Measurements from ENCODE around the gene MTMR3. TPM values are rescaled to one million over a fixed set of nuclear protein-coding genes. Genes with fewer than 3 reads are reported as not detected.
"Not testable (repeated sequence)": the region's sequence is repeated elsewhere in the genome, so short reads cannot be mapped to it uniquely, and the experiment has no call there.

The MTMR3 gene
- total and polyA plus RNA-seq, 2 experiments from 2014 or later = 12.6 to 22.2 TPM

DNA sequence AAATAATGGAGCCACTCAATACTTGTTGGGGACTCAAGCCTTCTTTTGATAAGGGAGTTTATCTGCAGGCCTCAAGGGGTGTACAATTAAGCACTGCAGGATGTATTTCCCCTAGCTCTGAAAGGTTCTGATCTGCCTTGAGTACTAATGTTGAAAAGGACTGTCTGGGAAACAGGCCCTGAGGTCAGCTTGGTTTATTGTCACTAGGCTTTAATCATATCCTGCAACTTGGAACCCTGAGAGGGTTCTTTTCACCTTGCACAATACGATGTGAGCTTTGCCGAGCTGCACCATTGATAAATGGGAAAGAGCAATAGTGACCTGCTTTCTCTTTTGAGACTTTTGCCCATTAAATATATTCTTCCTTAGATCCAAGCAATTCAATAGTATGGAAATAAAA lies 165.7 kb downstream of the MTMR3 start:
- TF ChIP-seq EZH2phosphoT487 (IDR thresholded peaks at IDR 0.05; ENCODE audit: insufficient read depth, low read depth) = no peak
- TF ChIP-seq EZH2 (IDR thresholded peaks at IDR 0.05; ENCODE audit: insufficient read depth, poor library complexity, severe bottlenecking) = no peak
- Histone ChIP-seq H3K4me3 (no peak overlapping the region), H4K20me1 (ENCODE audit: insufficient read depth) (no peaks in the 10 kb centered on the region), H3K27me3 (replicated peaks; ENCODE audit: insufficient read depth) (no peaks in the 10 kb centered on the region), H3K4me1 (ENCODE audit: insufficient read depth) (peaks cover 14% of the 10 kb centered on the region), H2AFZ (no peak overlapping the region), H3K9me3 (ENCODE audit: low read depth) (no peaks in the 10 kb centered on the region), H3K79me2 (ENCODE audit: insufficient read depth) (no peaks in the 10 kb centered on the region), H3F3A (ENCODE audit: insufficient read depth) (peaks cover 13% of the 10 kb centered on the region), H3K9me2 (ENCODE audit: insufficient read depth) (no peaks in the 10 kb centered on the region), H3K9ac (no peak overlapping the region), H3K27ac (no peak overlapping the region), H3K36me3 (ENCODE audit: low read depth) (no peaks in the 10 kb centered on the region), H3K4me2 (ENCODE audit: unreplicated experiment) (no peak overlapping the region)
- WGBS, 2 experiments (ENCODE audit: low coverage in 1 of 2, low lambda C conversion rate in 2 of 2, missing lambda C conversion rate in 2 of 2) = 85 to 86% methylated on average over 2 of the region's 2 CpGs
- in situ Hi-C loops (cut with MboI) = no loop called here
- no peak for DNase-seq

DNA sequence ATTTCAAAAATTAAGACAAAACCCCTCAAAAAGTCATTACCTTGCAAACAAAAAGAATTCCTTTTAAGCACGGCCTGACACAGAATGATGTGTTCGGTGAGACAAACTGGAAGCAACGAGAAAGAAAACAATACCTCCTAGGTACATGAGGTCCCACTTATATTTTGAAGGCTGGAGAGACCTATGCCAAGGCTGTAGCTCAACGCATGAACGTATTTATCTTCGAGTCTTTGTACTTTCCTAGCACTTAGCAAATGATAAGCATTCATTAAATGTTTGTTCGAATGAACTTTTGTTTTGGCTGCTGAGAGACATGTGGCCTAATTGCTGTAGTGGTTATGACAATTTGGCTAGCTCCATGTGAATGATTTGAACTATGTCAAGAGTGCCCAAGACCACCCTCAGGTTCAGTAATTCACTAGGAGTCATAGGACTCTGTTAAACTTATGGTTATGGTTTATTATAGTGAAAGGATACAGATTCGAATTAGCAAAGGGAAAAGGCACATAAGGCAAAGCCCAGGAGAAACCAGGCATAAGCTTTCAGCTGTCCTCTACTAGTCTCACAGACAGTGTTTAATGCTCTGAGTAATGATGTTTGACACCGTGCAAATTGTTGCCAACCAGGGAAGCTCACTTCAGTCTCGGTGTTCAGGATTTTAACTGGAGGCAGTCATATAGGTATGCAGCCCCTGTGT lies 171.2 kb downstream of the MTMR3 start:
- Histone ChIP-seq H3F3A (ENCODE audit: insufficient read depth) (no peaks in the 10 kb centered on the region), H2AFZ (no peak overlapping the region), H3K79me2 (ENCODE audit: insufficient read depth) (no peaks in the 10 kb centered on the region), H3K36me3 (ENCODE audit: low read depth) (no peaks in the 10 kb centered on the region), H4K20me1 (ENCODE audit: insufficient read depth) (no peaks in the 10 kb centered on the region), H3K27me3 (replicated peaks; ENCODE audit: insufficient read depth) (no peaks in the 10 kb centered on the region), H3K9ac (no peak overlapping the region), H3K4me2 (ENCODE audit: unreplicated experiment) (no peak overlapping the region), H3K9me2 (ENCODE audit: insufficient read depth) (no peaks in the 10 kb centered on the region), H3K4me3 (no peak overlapping the region), H3K27ac (no peak overlapping the region), H3K9me3 (ENCODE audit: low read depth) (no peaks in the 10 kb centered on the region), H3K4me1 (ENCODE audit: insufficient read depth) (no peaks in the 10 kb centered on the region)
- WGBS, 2 experiments (ENCODE audit: low coverage in 1 of 2, low lambda C conversion rate in 2 of 2, missing lambda C conversion rate in 2 of 2) = 78 to 86% methylated on average over 10 of the region's 10 CpGs
- in situ Hi-C loops (cut with MboI) = no loop called here
- TF ChIP-seq EZH2 (IDR thresholded peaks at IDR 0.05; ENCODE audit: insufficient read depth, poor library complexity, severe bottlenecking) (no peak), EZH2phosphoT487 (IDR thresholded peaks at IDR 0.05; ENCODE audit: insufficient read depth, low read depth) (no peak)
- no peak for DNase-seq

DNA sequence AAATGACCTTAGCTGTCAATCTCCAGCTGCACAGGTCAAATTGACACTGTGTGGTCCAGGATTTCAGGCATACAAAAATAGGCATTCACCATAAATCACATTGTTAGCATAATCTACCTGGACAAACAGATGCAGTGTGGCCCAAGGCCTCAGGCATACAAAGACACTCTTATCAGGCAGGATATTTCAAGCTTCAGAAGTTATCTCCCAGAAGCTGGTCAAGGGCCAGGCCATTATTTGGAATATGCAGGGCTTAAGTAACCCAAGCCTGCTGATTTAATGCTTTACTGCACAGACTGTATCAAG lies 171.7 kb downstream of the MTMR3 start:
- Histone ChIP-seq H3K4me3 (no peak overlapping the region), H3K79me2 (ENCODE audit: insufficient read depth) (no peaks in the 10 kb centered on the region), H3K36me3 (ENCODE audit: low read depth) (no peaks in the 10 kb centered on the region), H3K4me2 (ENCODE audit: unreplicated experiment) (no peak overlapping the region), H3K9me2 (ENCODE audit: insufficient read depth) (no peaks in the 10 kb centered on the region), H3K27ac (no peak overlapping the region), H2AFZ (no peak overlapping the region), H3K9me3 (ENCODE audit: low read depth) (no peaks in the 10 kb centered on the region), H3K4me1 (ENCODE audit: insufficient read depth) (no peaks in the 10 kb centered on the region), H3K9ac (no peak overlapping the region), H3F3A (ENCODE audit: insufficient read depth) (no peaks in the 10 kb centered on the region), H3K27me3 (replicated peaks; ENCODE audit: insufficient read depth) (no peaks in the 10 kb centered on the region), H4K20me1 (ENCODE audit: insufficient read depth) (no peaks in the 10 kb centered on the region)
- no peak for DNase-seq
- TF ChIP-seq EZH2phosphoT487 (IDR thresholded peaks at IDR 0.05; ENCODE audit: insufficient read depth, low read depth) (no peak), EZH2 (IDR thresholded peaks at IDR 0.05; ENCODE audit: insufficient read depth, poor library complexity, severe bottlenecking) (no peak)
- in situ Hi-C loops (cut with MboI) = no loop called here

DNA sequence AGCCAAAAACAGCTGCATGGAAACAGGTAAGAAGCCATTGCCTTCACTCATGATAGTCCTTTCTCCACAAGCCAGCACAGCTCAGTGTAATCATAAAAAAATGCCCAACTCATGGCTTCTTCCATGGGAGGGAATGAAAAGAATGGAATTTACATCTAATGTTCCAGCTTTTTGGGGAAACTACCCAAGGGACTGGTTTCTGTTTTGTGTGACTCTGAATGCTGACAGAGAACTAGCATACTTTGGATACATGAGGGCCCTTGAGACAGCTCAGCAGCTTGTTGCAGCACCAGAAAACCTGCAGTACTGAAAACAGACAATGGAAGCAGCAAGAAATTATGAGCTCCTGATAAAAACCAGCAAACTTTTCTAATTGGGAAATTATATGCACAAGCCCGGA lies 173.0 kb downstream of the MTMR3 start:
- in situ Hi-C loops (cut with MboI) = no loop called here
- Histone ChIP-seq H3K4me1 (ENCODE audit: insufficient read depth) (no peaks in the 10 kb centered on the region), H3K79me2 (ENCODE audit: insufficient read depth) (no peaks in the 10 kb centered on the region), H2AFZ (no peak overlapping the region), H3K27ac (no peak overlapping the region), H3K27me3 (replicated peaks; ENCODE audit: insufficient read depth) (no peaks in the 10 kb centered on the region), H3K4me2 (ENCODE audit: unreplicated experiment) (no peak overlapping the region), H3K36me3 (ENCODE audit: low read depth) (no peaks in the 10 kb centered on the region), H3K9me2 (ENCODE audit: insufficient read depth) (no peaks in the 10 kb centered on the region), H3F3A (ENCODE audit: insufficient read depth) (no peaks in the 10 kb centered on the region), H4K20me1 (ENCODE audit: insufficient read depth) (no peaks in the 10 kb centered on the region), H3K9ac (no peak overlapping the region), H3K4me3 (no peak overlapping the region), H3K9me3 (ENCODE audit: low read depth) (no peaks in the 10 kb centered on the region)
- TF ChIP-seq EZH2phosphoT487 (IDR thresholded peaks at IDR 0.05; ENCODE audit: insufficient read depth, low read depth) (no peak), EZH2 (IDR thresholded peaks at IDR 0.05; ENCODE audit: insufficient read depth, poor library complexity, severe bottlenecking) (no peak)
- 82 to 85% methylated on average over 1 of the region's 1 CpG for WGBS, 2 experiments (ENCODE audit: low coverage in 1 of 2, low lambda C conversion rate in 2 of 2, missing lambda C conversion rate in 2 of 2)
- no peak for DNase-seq

DNA sequence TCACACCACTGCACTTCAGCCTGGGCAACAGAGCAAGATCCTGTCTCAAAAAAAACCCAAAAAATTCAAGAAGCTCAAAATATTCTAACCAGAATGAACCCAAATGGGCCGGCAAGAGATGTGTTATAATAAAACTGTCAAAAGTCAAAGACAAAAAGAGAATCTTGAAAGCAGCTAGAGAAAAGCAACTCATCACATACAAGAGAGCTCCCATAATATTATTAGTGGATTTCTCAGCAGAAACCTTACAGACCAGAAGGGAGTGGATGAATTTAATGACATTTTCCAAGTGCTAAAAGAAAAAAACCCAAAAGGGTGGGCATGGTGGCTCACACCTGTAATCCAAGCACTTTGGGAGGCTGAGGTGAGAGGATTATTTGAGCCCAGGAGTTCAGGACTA lies 174.4 kb downstream of the MTMR3 start:
- Histone ChIP-seq H3F3A (ENCODE audit: insufficient read depth) (no peaks in the 10 kb centered on the region), H3K79me2 (ENCODE audit: insufficient read depth) (no peaks in the 10 kb centered on the region), H3K9me3 (ENCODE audit: low read depth) (no peaks in the 10 kb centered on the region), H4K20me1 (ENCODE audit: insufficient read depth) (no peaks in the 10 kb centered on the region), H2AFZ (no peak overlapping the region), H3K9ac (no peak overlapping the region), H3K9me2 (ENCODE audit: insufficient read depth) (no peaks in the 10 kb centered on the region), H3K4me2 (ENCODE audit: unreplicated experiment) (no peak overlapping the region), H3K4me1 (ENCODE audit: insufficient read depth) (no peaks in the 10 kb centered on the region), H3K27ac (no peak overlapping the region), H3K27me3 (replicated peaks; ENCODE audit: insufficient read depth) (no peaks in the 10 kb centered on the region), H3K36me3 (ENCODE audit: low read depth) (no peaks in the 10 kb centered on the region), H3K4me3 (no peak overlapping the region)
- DNase-seq = no peak
- TF ChIP-seq EZH2 (IDR thresholded peaks at IDR 0.05; ENCODE audit: insufficient read depth, poor library complexity, severe bottlenecking) = no peak
- no peak for TF ChIP-seq EZH2phosphoT487 (IDR thresholded peaks at IDR 0.05; ENCODE audit: insufficient read depth, low read depth)
- WGBS, 2 experiments (ENCODE audit: low coverage in 1 of 2, low lambda C conversion rate in 2 of 2, missing lambda C conversion rate in 2 of 2) = 87 to 93% methylated on average over 1 of the region's 1 CpG
- in situ Hi-C loops (cut with MboI) = no loop called here

DNA sequence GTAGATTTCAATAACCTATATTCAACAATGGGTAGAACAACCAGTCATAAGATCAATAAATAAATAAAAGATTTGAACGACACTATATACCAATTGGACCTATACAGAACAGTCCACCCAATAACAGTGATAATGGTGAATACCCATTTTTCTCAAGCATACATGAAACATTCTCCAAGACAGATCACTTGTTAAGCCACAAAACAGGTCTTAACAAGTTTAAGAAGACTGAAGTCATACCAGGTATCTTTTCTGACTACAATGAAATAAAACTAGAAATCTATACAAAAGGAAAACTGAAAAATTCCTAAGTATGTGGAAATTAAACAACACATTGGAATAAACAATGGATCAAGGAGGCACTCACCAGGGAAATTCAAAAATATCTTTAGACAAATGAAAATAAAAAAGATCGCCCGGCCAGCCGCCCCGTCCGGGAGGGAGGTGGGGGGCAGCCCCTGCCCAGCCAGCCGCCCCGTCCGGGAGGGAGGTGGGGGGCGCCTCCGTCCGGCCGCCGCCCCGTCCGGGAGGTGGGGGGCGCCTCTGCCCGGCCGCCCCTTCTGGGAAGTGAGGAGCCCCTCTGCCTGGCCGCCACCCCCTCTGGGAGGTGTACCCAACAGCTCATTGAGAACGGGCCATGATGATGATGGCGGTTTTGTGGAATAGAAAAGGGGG lies 176.5 kb downstream of the MTMR3 start:
- H3K4me3 ChIP-seq; H3K9me2 ChIP-seq (ENCODE audit: insufficient read depth); in situ Hi-C loops (cut with MboI); H3K27ac ChIP-seq; H3K9me3 ChIP-seq (ENCODE audit: low read depth); H3K27me3 ChIP-seq (replicated peaks; ENCODE audit: insufficient read depth); H3F3A ChIP-seq (ENCODE audit: insufficient read depth); H2AFZ ChIP-seq; DNase-seq; H3K4me2 ChIP-seq (ENCODE audit: unreplicated experiment); H3K9ac ChIP-seq; H4K20me1 ChIP-seq (ENCODE audit: insufficient read depth); H3K79me2 ChIP-seq (ENCODE audit: insufficient read depth); H3K36me3 ChIP-seq (ENCODE audit: low read depth); H3K4me1 ChIP-seq (ENCODE audit: insufficient read depth): not testable (repeated sequence)
- 84 to 93% methylated on average over 2 to 21 of the region's 22 CpGs for WGBS, 2 experiments (ENCODE audit: low coverage in 1 of 2, low lambda C conversion rate in 2 of 2, missing lambda C conversion rate in 2 of 2)

DNA sequence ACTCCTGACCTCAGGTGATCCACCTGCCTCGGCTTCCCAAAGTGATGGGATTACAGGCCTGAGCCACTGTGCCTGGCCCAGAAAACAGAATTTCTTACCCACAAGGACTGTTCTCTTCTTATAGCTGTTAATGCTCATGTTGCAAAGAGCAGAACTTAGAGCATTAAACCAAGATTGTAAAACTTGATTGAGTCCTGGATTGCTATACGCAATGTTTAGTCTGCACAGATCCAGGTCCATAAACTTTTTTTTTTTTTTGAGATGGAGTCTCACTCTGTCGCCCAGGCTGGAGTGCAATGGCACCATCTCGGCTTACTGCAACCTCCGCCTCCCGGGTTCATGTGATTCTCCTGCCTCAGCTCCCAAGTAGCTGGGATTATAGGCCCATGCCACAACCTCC lies 178.1 kb downstream of the MTMR3 start:
- H3F3A ChIP-seq (ENCODE audit: insufficient read depth); H3K36me3 ChIP-seq (ENCODE audit: low read depth); H3K27ac ChIP-seq; H3K4me1 ChIP-seq (ENCODE audit: insufficient read depth); H3K9me2 ChIP-seq (ENCODE audit: insufficient read depth); H3K9me3 ChIP-seq (ENCODE audit: low read depth); DNase-seq; H2AFZ ChIP-seq; H3K4me3 ChIP-seq; H4K20me1 ChIP-seq (ENCODE audit: insufficient read depth); H3K79me2 ChIP-seq (ENCODE audit: insufficient read depth); H3K9ac ChIP-seq; H3K4me2 ChIP-seq (ENCODE audit: unreplicated experiment); H3K27me3 ChIP-seq (replicated peaks; ENCODE audit: insufficient read depth); in situ Hi-C loops (cut with MboI): not testable (repeated sequence)
- WGBS, 2 experiments (ENCODE audit: low coverage in 1 of 2, low lambda C conversion rate in 2 of 2, missing lambda C conversion rate in 2 of 2) = 91% methylated on average over 6 of the region's 6 CpGs

Measured in GM23248 (cell line).